Measurements from ENCODE around the gene BNIPL. TPM values are rescaled to one million over a fixed set of nuclear protein-coding genes. Genes with fewer than 3 reads are reported as not detected.

Gene BNIPL
- total RNA-seq, 2 experiments from 2014 or later, result 0.90 to 1.5 TPM

DNA sequence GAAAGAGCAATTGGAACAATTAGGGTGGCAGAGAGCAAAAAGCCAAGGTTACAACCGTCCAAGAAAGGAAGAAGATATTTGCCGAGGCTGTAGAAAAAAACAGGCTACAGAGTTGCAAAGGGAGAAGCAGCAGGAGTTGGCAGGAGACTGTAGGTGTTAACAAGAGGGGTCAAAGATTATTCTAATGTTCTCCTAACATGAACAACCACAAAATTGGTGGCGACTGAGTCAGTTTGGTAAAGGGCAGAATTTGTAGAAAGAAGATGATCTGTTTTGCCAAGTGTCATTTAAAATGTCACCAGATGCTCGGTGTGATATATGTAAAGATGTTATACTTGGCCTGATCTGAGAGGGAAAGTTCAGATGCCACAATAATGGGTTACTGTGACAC is 28.5 kb upstream of the BNIPL start:
- POLR2A ChIA-PET, result no interaction called here
- CTCF ChIA-PET, result interaction anchor here (0.7 kb wide), 1 partner anchor 62 kb away, joined by 3 read pairs; no protein-coding TSS in a partner anchor

- ChIA-PET POLR2A (no interaction called here), CTCF (interaction anchor here (0.7 kb wide), 1 partner anchor 62 kb away, joined by 3 read pairs; no protein-coding TSS in a partner anchor)
Measured at GRCh38 chr1:151008244-151009205, 27.9 kb upstream of the BNIPL start, which contains the start of gene PRUNE1. Gene PRUNE1, plus strand, starts transcription at chr1:151008449. Its CDS starts 184 bp downstream, at chr1:151008633.

GRCh38 chr1:151009206-151009587 is 27.2 kb upstream of the BNIPL start:
- ChIA-PET CTCF (no interaction called here), POLR2A (no interaction called here)

- POLR2A ChIA-PET, result interaction anchor here (0.6 kb wide), 1 partner anchor 44 kb away, joined by 3 read pairs; no protein-coding TSS in a partner anchor
- CTCF ChIA-PET, result no interaction called here
Measured at GRCh38 chr1:151009674-151010345, 26.6 kb upstream of the BNIPL start.

GRCh38 chr1:151010346-151010726 is 26.1 kb upstream of the BNIPL start:
- POLR2A ChIA-PET, result interaction anchor here (0.6 to 0.7 kb wide), 2 partner anchors 44 to 84 kb away, joined by 3 to 6 read pairs; partner anchors contain the start of gene SETDB1
- CTCF ChIA-PET, result no interaction called here

- POLR2A ChIA-PET, result interaction anchor here (0.5 to 0.7 kb wide), 2 partner anchors 38 to 85 kb away, joined by 4 to 6 read pairs; partner anchors contain the start of gene SETDB1
- CTCF ChIA-PET, result interaction anchor here (1.0 kb wide), 1 partner anchor 27 kb away, joined by 4 read pairs; no protein-coding TSS in a partner anchor
Measured at GRCh38 chr1:151011154-151011850, 25.1 kb upstream of the BNIPL start.

- CTCF ChIA-PET, result interaction anchor here (0.6 kb wide), 1 partner anchor 653 kb away, joined by 4 read pairs; no protein-coding TSS in a partner anchor
- POLR2A ChIA-PET, result interaction anchor here (0.5 kb wide), 1 partner anchor 394 kb away, joined by 5 read pairs; no protein-coding TSS in a partner anchor
Measured at GRCh38 chr1:151012684-151013471, 23.5 kb upstream of the BNIPL start.

- CTCF ChIA-PET, result no interaction called here
- POLR2A ChIA-PET, result interaction anchor here (0.7 kb wide), 1 partner anchor 30 kb away, joined by 7 read pairs; no protein-coding TSS in a partner anchor
Measured at GRCh38 chr1:151013518-151013917, 22.9 kb upstream of the BNIPL start.

- CTCF ChIA-PET, result interaction anchor here (0.7 to 1.9 kb wide), 16 partner anchors 10 to 140 kb away, joined by 3 to 12 read pairs (median 4); partner anchors contain the start of genes C1orf56, CDC42SE1, GABPB2 and MINDY1
- POLR2A ChIA-PET, result no interaction called here
Measured at GRCh38 chr1:151024540-151025146, 11.7 kb upstream of the BNIPL start.

- ChIA-PET CTCF (no interaction called here), POLR2A (no interaction called here)
Measured at GRCh38 chr1:151026460-151026859, 9.9 kb upstream of the BNIPL start.

- ChIA-PET POLR2A (no interaction called here), CTCF (no interaction called here)
Measured at GRCh38 chr1:151032164-151032563, 4.2 kb upstream of the BNIPL start.

- ChIA-PET POLR2A (no interaction called here), CTCF (interaction anchor here (1.3 kb wide), 1 partner anchor 10 kb away, joined by 4 read pairs; no protein-coding TSS in a partner anchor)
Measured at GRCh38 chr1:151035167-151035566, 1.2 kb upstream of the BNIPL start.

DNA sequence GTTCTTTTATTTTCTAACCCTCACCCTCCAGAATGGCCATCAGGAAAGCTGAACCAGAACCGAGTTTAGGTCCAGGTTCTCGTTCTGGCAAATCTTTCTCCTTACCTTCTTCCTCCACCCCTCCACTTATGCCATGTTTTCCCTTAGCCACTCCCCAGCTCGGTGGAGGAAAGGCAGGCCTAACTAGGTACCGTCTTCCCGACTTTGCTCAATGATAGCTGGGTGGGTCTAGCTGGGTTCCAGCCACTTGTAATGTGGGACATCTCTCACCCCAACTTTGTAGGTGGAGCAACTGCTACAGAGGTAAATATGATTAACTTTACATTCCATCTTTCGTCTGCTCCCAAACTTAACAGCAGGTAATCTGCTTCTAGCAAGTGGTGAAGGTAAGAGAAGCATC is 646 bp downstream of the BNIPL start:
- CTCF ChIA-PET, result interaction anchor here (1.2 kb wide), 1 partner anchor 11 kb away, joined by 3 read pairs; no protein-coding TSS in a partner anchor
- POLR2A ChIA-PET, result no interaction called here

DNA sequence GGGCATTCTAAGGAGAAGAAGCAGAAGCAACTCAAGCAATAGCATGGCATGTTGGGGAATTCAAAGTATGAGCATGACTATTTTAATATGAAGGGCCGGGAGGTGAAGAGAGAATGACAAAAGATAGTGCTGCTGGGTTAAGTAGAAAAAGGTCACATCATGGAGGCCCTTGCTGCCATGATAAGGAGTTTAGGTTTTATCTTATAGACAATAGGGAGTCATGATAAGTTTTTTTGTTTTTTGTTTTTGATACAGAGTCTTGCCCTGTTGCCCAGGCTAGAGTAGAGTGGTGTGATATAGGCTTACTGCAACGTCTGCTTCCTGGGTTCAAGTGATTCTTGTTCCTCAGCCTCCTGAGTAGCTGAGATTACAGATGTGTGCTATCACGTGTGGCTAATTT is 3.1 kb downstream of the BNIPL start:
- ChIA-PET CTCF (no interaction called here), POLR2A (no interaction called here)

- CTCF ChIA-PET, result interaction anchor here (1.4 to 2.6 kb wide), 3 partner anchors 16 to 18 kb away, joined by 4 to 11 read pairs (median 7); partner anchors contain the start of gene CDC42SE1
- POLR2A ChIA-PET, result no interaction called here
Measured at GRCh38 chr1:151043163-151043562, 6.8 kb downstream of the BNIPL start.

- ChIA-PET POLR2A (interaction anchor here (1.0 to 3.0 kb wide), 3 partner anchors 9 to 41 kb away, joined by 3 to 22 read pairs (median 3); partner anchors contain the start of genes CDC42SE1, MINDY1 and MLLT11), CTCF (interaction anchor here (0.8 to 1.5 kb wide), 7 partner anchors 10 to 68 kb away, joined by 3 to 7 read pairs (median 3); partner anchors contain the start of gene GABPB2)
Measured at GRCh38 chr1:151047591-151047924, 11.2 kb downstream of the BNIPL start, which contains the start of gene C1orf56. Gene C1orf56, plus strand, starts transcription at chr1:151047751. Its CDS starts 97 bp downstream, at chr1:151047848.

GRCh38 chr1:151047925-151048644 is 11.7 kb downstream of the BNIPL start:
- ChIA-PET CTCF (interaction anchor here (0.6 to 1.5 kb wide), 9 partner anchors 10 to 120 kb away, joined by 3 to 7 read pairs (median 3); partner anchors contain the start of genes BNIPL and GABPB2), POLR2A (interaction anchor here (1.0 to 3.0 kb wide), 3 partner anchors 9 to 42 kb away, joined by 3 to 22 read pairs (median 3); partner anchors contain the start of genes CDC42SE1, MINDY1 and MLLT11)

All from activated CD8-positive, alpha-beta memory T cell treated with anti-CD3 and anti-CD28 coated beads for 36 hours (primary cell).